ENCODE results near the gene GSTP1. TPM values are rescaled to one million over a fixed set of nuclear protein-coding genes. Genes with fewer than 3 reads are reported as not detected.
"Not testable (repeated sequence)": the region's sequence is repeated elsewhere in the genome, so short reads cannot be mapped to it uniquely, and the experiment has no call there.

GSTP1 gene
- total and polyA plus RNA-seq, 3 experiments from 2014 or later: 333 to 474 (median 462) TPM

- POLR2A ChIA-PET; H3K36me3 ChIP-seq (ENCODE audit: insufficient read depth, low read length); H3K36me3 Mint-ChIP-seq; H3K9me3 Mint-ChIP-seq; H3K27me3 ChIP-seq (ENCODE audit: insufficient read depth, low read length, poor library complexity, severe bottlenecking); CTCF ChIA-PET; H3K27me3 Mint-ChIP-seq; H3K4me3 ChIP-seq (ENCODE audit: low read length); DNase-seq; H3K27ac Mint-ChIP-seq; H3K4me1 ChIP-seq (ENCODE audit: insufficient read depth, low read length); H3K9me3 ChIP-seq (ENCODE audit: low read length): not testable (repeated sequence)
- peak overlapping the region; percentile 57 for H3K27ac ChIP-seq (ENCODE audit: low read depth, low read length)
- H3K4me1 Mint-ChIP-seq: peaks cover 10 to 13% (median 12%) of the 10 kb centered on the region in 3 donors
- peak overlapping the region in 1 of 7 donors; percentile 25 for H3K4me3 Mint-ChIP-seq
Observed at GRCh38 chr11:67620621-67621020, 37.0 kb downstream of the GSTP1 start.

GRCh38 chr11:67621928-67622327 lies 38.3 kb downstream of the GSTP1 start:
- H3K4me3 ChIP-seq (ENCODE audit: low read length); H3K9me3 Mint-ChIP-seq; H3K4me1 ChIP-seq (ENCODE audit: insufficient read depth, low read length); POLR2A ChIA-PET; H3K9me3 ChIP-seq (ENCODE audit: low read length); H3K4me3 Mint-ChIP-seq; H3K36me3 Mint-ChIP-seq; DNase-seq; H3K27me3 Mint-ChIP-seq; H3K36me3 ChIP-seq (ENCODE audit: insufficient read depth, low read length); H3K27ac Mint-ChIP-seq; CTCF ChIA-PET; H3K27me3 ChIP-seq (ENCODE audit: insufficient read depth, low read length, poor library complexity, severe bottlenecking); H3K27ac ChIP-seq (ENCODE audit: low read depth, low read length): not testable (repeated sequence)
- H3K4me1 Mint-ChIP-seq: peaks cover 3 to 11% (median 8%) of the 10 kb centered on the region in 3 donors

GRCh38 chr11:67622905-67623304 lies 39.3 kb downstream of the GSTP1 start:
- not testable (repeated sequence) for DNase-seq

GRCh38 chr11:67623795-67624194 lies 40.2 kb downstream of the GSTP1 start:
- not testable (repeated sequence) for H3K27me3 Mint-ChIP-seq, H3K4me3 Mint-ChIP-seq

More at GRCh38 chr11:67622905-67623304, 39.3 kb downstream of the GSTP1 start:
- H3K9me3 ChIP-seq (ENCODE audit: low read length); CTCF ChIA-PET; H3K4me1 Mint-ChIP-seq; H3K27ac Mint-ChIP-seq; H3K36me3 Mint-ChIP-seq; H3K9me3 Mint-ChIP-seq; H3K36me3 ChIP-seq (ENCODE audit: insufficient read depth, low read length); H3K27me3 Mint-ChIP-seq; H3K4me1 ChIP-seq (ENCODE audit: insufficient read depth, low read length); H3K27ac ChIP-seq (ENCODE audit: low read depth, low read length); H3K27me3 ChIP-seq (ENCODE audit: insufficient read depth, low read length, poor library complexity, severe bottlenecking); POLR2A ChIA-PET; H3K4me3 ChIP-seq (ENCODE audit: low read length); H3K4me3 Mint-ChIP-seq: not testable (repeated sequence)

GRCh38 chr11:67626131-67626833 lies 42.7 kb downstream of the GSTP1 start:
- H3K27ac Mint-ChIP-seq: peak overlapping the region in 1 of 8 donors; percentile 20
- H3K27me3 ChIP-seq (ENCODE audit: insufficient read depth, low read length, poor library complexity, severe bottlenecking); H3K4me3 Mint-ChIP-seq; H3K36me3 ChIP-seq (ENCODE audit: insufficient read depth, low read length); H3K9me3 Mint-ChIP-seq; H3K4me1 Mint-ChIP-seq; H3K27me3 Mint-ChIP-seq; DNase-seq; H3K9me3 ChIP-seq (ENCODE audit: low read length); H3K4me3 ChIP-seq (ENCODE audit: low read length); H3K36me3 Mint-ChIP-seq; POLR2A ChIA-PET; H3K27ac ChIP-seq (ENCODE audit: low read depth, low read length): not testable (repeated sequence)
- CTCF ChIA-PET: interaction anchor here (6.0 to 7.4 kb wide), 2 partner anchors 12 to 33 kb away, joined by 61 to 88 read pairs; no protein-coding TSS in a partner anchor
- peaks cover 11% of the 10 kb centered on the region for H3K4me1 ChIP-seq (ENCODE audit: insufficient read depth, low read length)

More at GRCh38 chr11:67623795-67624194, 40.2 kb downstream of the GSTP1 start:
- H3K36me3 Mint-ChIP-seq; H3K27me3 ChIP-seq (ENCODE audit: insufficient read depth, low read length, poor library complexity, severe bottlenecking); CTCF ChIA-PET; POLR2A ChIA-PET; H3K27ac ChIP-seq (ENCODE audit: low read depth, low read length); H3K4me1 Mint-ChIP-seq; H3K4me1 ChIP-seq (ENCODE audit: insufficient read depth, low read length); H3K9me3 Mint-ChIP-seq; H3K4me3 ChIP-seq (ENCODE audit: low read length); DNase-seq; H3K9me3 ChIP-seq (ENCODE audit: low read length); H3K36me3 ChIP-seq (ENCODE audit: insufficient read depth, low read length): not testable (repeated sequence)
- peak overlapping the region in 1 of 8 donors; percentile 14 for H3K27ac Mint-ChIP-seq

GRCh38 chr11:67626970-67627369 lies 43.4 kb downstream of the GSTP1 start:
- ChIA-PET CTCF (interaction anchor here (6.0 to 7.4 kb wide), 3 partner anchors 12 to 33 kb away, joined by 61 to 88 read pairs (median 80); partner anchors contain the start of gene ACY3), POLR2A (no interaction called here)
- Histone ChIP-seq H3K36me3 (ENCODE audit: insufficient read depth, low read length) (no peaks in the 10 kb centered on the region), H3K4me1 (ENCODE audit: insufficient read depth, low read length) (peaks cover 11% of the 10 kb centered on the region), H3K27ac (ENCODE audit: low read depth, low read length) (no peak overlapping the region), H3K4me3 (ENCODE audit: low read length) (no peak overlapping the region), H3K9me3 (ENCODE audit: low read length) (no peaks in the 10 kb centered on the region), H3K27me3 (ENCODE audit: insufficient read depth, low read length, poor library complexity, severe bottlenecking) (no peaks in the 10 kb centered on the region)
- no peak for DNase-seq
- peaks cover 0 to 1% of the 10 kb centered on the region in 2 donors for H3K27me3 Mint-ChIP-seq
- H3K4me3 Mint-ChIP-seq: no peak overlapping the region
- peak overlapping the region in 1 of 8 donors; percentile 20 for H3K27ac Mint-ChIP-seq
- peaks cover 0 to 2% (median 0%) of the 10 kb centered on the region in 3 donors for H3K36me3 Mint-ChIP-seq
- peaks cover 5 to 7% (median 6%) of the 10 kb centered on the region in 3 donors for H3K4me1 Mint-ChIP-seq
- no peaks in the 10 kb centered on the region for H3K9me3 Mint-ChIP-seq

- H3K36me3 ChIP-seq (ENCODE audit: insufficient read depth, low read length): no peaks in the 10 kb centered on the region
- no peak overlapping the region for H3K4me3 Mint-ChIP-seq
- H3K9me3 ChIP-seq (ENCODE audit: low read length): no peaks in the 10 kb centered on the region
- no peaks in the 10 kb centered on the region for H3K27me3 Mint-ChIP-seq
- peaks cover 0 to 2% (median 0%) of the 10 kb centered on the region in 3 donors for H3K36me3 Mint-ChIP-seq
- H3K27ac ChIP-seq (ENCODE audit: low read depth, low read length): no peak overlapping the region
- CTCF ChIA-PET: interaction anchor here (6.0 to 7.4 kb wide), 3 partner anchors 13 to 32 kb away, joined by 61 to 88 read pairs (median 80); partner anchors contain the start of gene ACY3
- POLR2A ChIA-PET: no interaction called here
- peak overlapping the region in 1 of 8 donors; percentile 12 for H3K27ac Mint-ChIP-seq
- no peak overlapping the region for H3K4me3 ChIP-seq (ENCODE audit: low read length)
- no peaks in the 10 kb centered on the region for H3K27me3 ChIP-seq (ENCODE audit: insufficient read depth, low read length, poor library complexity, severe bottlenecking)
- no peaks in the 10 kb centered on the region for H3K9me3 Mint-ChIP-seq
- H3K4me1 ChIP-seq (ENCODE audit: insufficient read depth, low read length): peaks cover 11% of the 10 kb centered on the region
- no peak for DNase-seq
- peaks cover 5 to 7% (median 6%) of the 10 kb centered on the region in 3 donors for H3K4me1 Mint-ChIP-seq
Observed at GRCh38 chr11:67627441-67627811, 43.8 kb downstream of the GSTP1 start.

- Histone ChIP-seq H3K9me3 (ENCODE audit: low read length) (no peaks in the 10 kb centered on the region), H3K27ac (ENCODE audit: low read depth, low read length) (no peak overlapping the region), H3K27me3 (ENCODE audit: insufficient read depth, low read length, poor library complexity, severe bottlenecking) (no peaks in the 10 kb centered on the region), H3K4me3 (ENCODE audit: low read length) (no peak overlapping the region), H3K36me3 (ENCODE audit: insufficient read depth, low read length) (no peaks in the 10 kb centered on the region), H3K4me1 (ENCODE audit: insufficient read depth, low read length) (peaks cover 11% of the 10 kb centered on the region)
- H3K9me3 Mint-ChIP-seq: no peaks in the 10 kb centered on the region
- no peak overlapping the region for H3K27ac Mint-ChIP-seq
- H3K27me3 Mint-ChIP-seq: no peaks in the 10 kb centered on the region
- H3K36me3 Mint-ChIP-seq: peaks cover 0 to 2% (median 0%) of the 10 kb centered on the region in 3 donors
- ChIA-PET POLR2A (interaction anchor here (0.9 to 1.9 kb wide), 5 partner anchors 14 to 31 kb away, joined by 3 to 7 read pairs (median 4); no protein-coding TSS in a partner anchor), CTCF (interaction anchor here (1.2 to 7.4 kb wide), 5 partner anchors 14 to 86 kb away, joined by 6 to 88 read pairs (median 61); partner anchors contain the start of gene ACY3)
- no peak for DNase-seq
- H3K4me1 Mint-ChIP-seq: peaks cover 5 to 7% (median 6%) of the 10 kb centered on the region in 3 donors
- peak overlapping the region in 2 of 7 donors; percentile 9 to 75 for H3K4me3 Mint-ChIP-seq
Observed at GRCh38 chr11:67627812-67628624, 44.4 kb downstream of the GSTP1 start.
